CD4-positive, alpha-beta T cell (primary cell): ENCODE results near the gene SYCP3. TPM values are rescaled to one million over a fixed set of nuclear protein-coding genes. Genes with fewer than 3 reads are reported as not detected.

Experiments
- ATAC-seq: fragments of 200-7000 bp; cut with Tn5 transposase; one replicate; pipeline ENCODE4 v1.10.0; 2022; ENCODE audit warnings: mild to moderate bottlenecking; ENCODE audit not compliant: poor library complexity
- CTCF ChIA-PET: fragments of 350-600 bp; sonication (Branson Sonifier 250); formaldehyde crosslinking; loops from one replicate; lab custom pipeline; 2021; ENCODE audit warnings: antibody characterized with exemption, inconsistent platforms; lab: Charles Lee
- POLR2A ChIA-PET: fragments of 350-600 bp; sonication (Branson Sonifier 250); formaldehyde crosslinking; loops from one replicate; lab custom pipeline; 2021; ENCODE audit warnings: antibody characterized with exemption, inconsistent platforms; lab: Charles Lee
- DNase-seq, 14 experiments: peaks; one replicate each; pipeline ENCODE4 v3.0.0-alpha.2; 2013 to 2020; ENCODE audit warnings: mixed read lengths in 2 of 14
- H3K27ac ChIP-seq, 2 donors: one replicate each; pipeline versions ENCODE4 v1.5.1 to v1.7.0; 2013; ENCODE audit warnings: low read length in 2 of 2, low read depth in 1 of 2, mild to moderate bottlenecking in 1 of 2
- H3K27me3 ChIP-seq, 2 experiments: 1 replicate in 1 of 2; 2 replicates in 1 of 2; pipeline versions ENCODE4 v1.6.1 to v1.7.0; 2013; ENCODE audit warnings: low read length in 2 of 2, control low read depth in 1 of 2, mild to moderate bottlenecking in 1 of 2, moderate library complexity in 1 of 2; ENCODE audit not compliant: insufficient read depth in 2 of 2, control insufficient read depth in 1 of 2
- H3K36me3 ChIP-seq: one replicate; pipeline ENCODE4 v1.6.1; 2013; ENCODE audit warnings: low read length, control low read depth; ENCODE audit not compliant: insufficient read depth
- H3K4me1 ChIP-seq: one replicate; pipeline ENCODE4 v1.6.1; 2013; ENCODE audit warnings: low read length, control low read depth; ENCODE audit not compliant: insufficient read depth
- H3K4me3 ChIP-seq: one replicate; pipeline ENCODE4 v1.5.1; 2013; ENCODE audit warnings: mild to moderate bottlenecking, low read length, moderate library complexity
- H3K9me3 ChIP-seq, 2 experiments: 1 replicate in 1 of 2; 2 replicates in 1 of 2; pipeline versions ENCODE4 v1.6.1 to v1.7.0; 2013; ENCODE audit warnings: low read length in 2 of 2, mild to moderate bottlenecking in 2 of 2, control low read depth in 1 of 2, moderate library complexity in 1 of 2; ENCODE audit not compliant: control insufficient read depth in 1 of 2, insufficient read depth in 1 of 2
- H3K27ac Mint-ChIP-seq: one replicate; pipeline ENCODE4 v1.8.0; 2020; ENCODE audit warnings: mixed read lengths
- H3K27me3 Mint-ChIP-seq: one replicate; pipeline ENCODE4 v1.8.0; 2021; ENCODE audit warnings: mixed read lengths
- H3K36me3 Mint-ChIP-seq: one replicate; pipeline ENCODE4 v1.8.0; 2021; ENCODE audit warnings: low read depth, mixed read lengths
- H3K4me1 Mint-ChIP-seq: one replicate; pipeline ENCODE4 v1.8.0; 2021; ENCODE audit warnings: low read depth, mixed read lengths
- H3K4me3 Mint-ChIP-seq: one replicate; pipeline ENCODE4 v1.8.0; 2020; ENCODE audit warnings: mild to moderate bottlenecking, mixed read lengths
- H3K9me3 Mint-ChIP-seq: one replicate; pipeline ENCODE4 v1.8.0; 2020; ENCODE audit warnings: mixed read lengths
- CTCF ChIP-seq: fragments of 200-600 bp; IDR thresholded peaks from one replicate; pipeline ENCODE4 v1.8.0; 2022; ENCODE audit warnings: antibody characterized with exemption, mild to moderate bottlenecking
- intact Hi-C, 2 experiments: fragments of 100-400 bp; cut with DNase I in 1 of 2; cut with micrococcal nuclease in 1 of 2; formaldehyde crosslinking; loops; one replicate each; pipeline versions ENCODE4 v1.15.1 to v1.9.0; 2023 to 2025; cut with DNase I, micrococcal nuclease
- total RNA-seq, 174 experiments: library from RNA in 2 of 174; stranded (reverse) in 2 of 174; gene quantifications; one replicate each; pipeline ENCODE4 v1.2.3 and lab custom pipeline; 2021 to 2026

Gene SYCP3
- total RNA-seq, 2 experiments from 2014 or later: 0.22 to 0.34 TPM

- H3K9me3 Mint-ChIP-seq: no peaks in the 10 kb centered on the region
- POLR2A ChIA-PET: no interaction called here
- no peaks in the 10 kb centered on the region for H3K27me3 ChIP-seq
- no peaks in the 10 kb centered on the region for H3K9me3 ChIP-seq
- intact Hi-C loops: no loop called here
- TF ChIP-seq CTCF: no peak
- H3K36me3 Mint-ChIP-seq: peaks cover 84% of the 10 kb centered on the region
- CTCF ChIA-PET: no interaction called here
- DNase-seq (no peak), ATAC-seq (no peak)
- peaks cover 37% of the 10 kb centered on the region for H3K36me3 ChIP-seq
- H3K27me3 Mint-ChIP-seq: no peaks in the 10 kb centered on the region
- H3K4me3 ChIP-seq: no peak overlapping the region
- H3K4me3 Mint-ChIP-seq: no peak overlapping the region
- no peaks in the 10 kb centered on the region for H3K4me1 ChIP-seq
- H3K27ac Mint-ChIP-seq: peak overlapping the region; percentile 28
- no peaks in the 10 kb centered on the region for H3K4me1 Mint-ChIP-seq
- H3K27ac ChIP-seq: no peak overlapping the region
Observed at GRCh38 chr12:101781834-101782233, 42.6 kb upstream of the SYCP3 start.

GRCh38 chr12:101780599-101780998, 41.3 kb upstream of the SYCP3 start:
- H3K27ac Mint-ChIP-seq: no peak overlapping the region
- no peaks in the 10 kb centered on the region for H3K9me3 Mint-ChIP-seq
- Histone ChIP-seq H3K4me1 (no peaks in the 10 kb centered on the region), H3K9me3 (no peaks in the 10 kb centered on the region), H3K4me3 (no peak overlapping the region), H3K27me3 (no peaks in the 10 kb centered on the region), H3K27ac (no peak overlapping the region), H3K36me3 (peaks cover 33% of the 10 kb centered on the region)
- no peaks in the 10 kb centered on the region for H3K4me1 Mint-ChIP-seq
- POLR2A ChIA-PET: interaction anchor here (0.6 to 1.7 kb wide), 3 partner anchors 37 to 48 kb away, joined by 3 to 5 read pairs (median 3); no protein-coding TSS in a partner anchor
- H3K4me3 Mint-ChIP-seq: no peak overlapping the region
- no peak for TF ChIP-seq CTCF
- CTCF ChIA-PET: interaction anchor here (1.2 to 2.6 kb wide), 3 partner anchors 43 to 59 kb away, joined by 3 to 14 read pairs (median 6); no protein-coding TSS in a partner anchor
- intact Hi-C loops: no loop called here
- H3K27me3 Mint-ChIP-seq: no peaks in the 10 kb centered on the region
- peaks cover 77% of the 10 kb centered on the region for H3K36me3 Mint-ChIP-seq
- DNase-seq: no peak
- ATAC-seq: no peak

GRCh38 chr12:101779626-101780025, 40.4 kb upstream of the SYCP3 start:
- Mint-ChIP-seq H3K4me1 (no peaks in the 10 kb centered on the region), H3K36me3 (peaks cover 76% of the 10 kb centered on the region), H3K27me3 (no peaks in the 10 kb centered on the region), H3K27ac (no peak overlapping the region), H3K9me3 (no peaks in the 10 kb centered on the region), H3K4me3 (no peak overlapping the region)
- ChIA-PET POLR2A (interaction anchor here (0.7 to 1.7 kb wide), 4 partner anchors 47 to 60 kb away, joined by 3 to 5 read pairs (median 3); no protein-coding TSS in a partner anchor), CTCF (interaction anchor here (0.7 to 2.6 kb wide), 4 partner anchors 44 to 60 kb away, joined by 3 to 14 read pairs (median 4); partner anchors contain the start of gene GNPTAB)
- no peak overlapping the region for H3K4me3 ChIP-seq
- TF ChIP-seq CTCF: no peak
- H3K27ac ChIP-seq: no peak overlapping the region
- no peaks in the 10 kb centered on the region for H3K27me3 ChIP-seq
- no peaks in the 10 kb centered on the region for H3K9me3 ChIP-seq
- H3K36me3 ChIP-seq: peaks cover 24% of the 10 kb centered on the region
- no peaks in the 10 kb centered on the region for H3K4me1 ChIP-seq
- no peak for ATAC-seq
- intact Hi-C loops: loop anchor here in 1 of 2 experiments (10.0 kb wide), 2 partner anchors 285 to 335 kb away; partner anchors contain the start of gene WASHC3
- no peak for DNase-seq
